H9 (cell line): ENCODE measurements around the gene DAD1. TPM values are rescaled to one million over a fixed set of nuclear protein-coding genes. Genes with fewer than 3 reads are reported as not detected.

Experiments used
- DNase-seq: peaks from one replicate; pipeline ENCODE4 v3.0.0-alpha.2; 2017
- H2AFZ ChIP-seq: one replicate; pipeline ENCODE4 v1.6.1; 2013; ENCODE audit warnings: mild to moderate bottlenecking, low read length, control low read depth, moderate library complexity
- H2AK5ac ChIP-seq: 2 replicates; pipeline ENCODE4 v1.6.1; 2013; ENCODE audit warnings: low read length, control low read depth, mixed read lengths; ENCODE audit not compliant: insufficient read length
- H2BK120ac ChIP-seq: one replicate; pipeline ENCODE4 v1.6.1; 2013; ENCODE audit warnings: low read depth, mild to moderate bottlenecking, low read length, control low read depth, inconsistent platforms; ENCODE audit not compliant: poor library complexity, severe bottlenecking
- H2BK12ac ChIP-seq: 2 replicates; pipeline ENCODE4 v1.6.1; 2013; ENCODE audit warnings: low read length, control low read depth, mixed read lengths, low read depth; ENCODE audit not compliant: insufficient read length
- H2BK15ac ChIP-seq: 2 replicates; pipeline ENCODE4 v1.6.1; 2013; ENCODE audit warnings: low read depth, low read length, control low read depth
- H2BK20ac ChIP-seq: one replicate; pipeline ENCODE4 v1.6.1; 2013; ENCODE audit warnings: low read depth, mild to moderate bottlenecking, low read length, control low read depth, inconsistent platforms; ENCODE audit not compliant: poor library complexity, severe bottlenecking
- H2BK5ac ChIP-seq: 2 replicates; pipeline ENCODE4 v1.6.1; 2013; ENCODE audit warnings: low read length, control low read depth, mixed read lengths; ENCODE audit not compliant: insufficient read length
- H3K14ac ChIP-seq: 2 replicates; pipeline ENCODE4 v1.6.1; 2013; ENCODE audit warnings: low read length, control low read depth; ENCODE audit not compliant: insufficient read depth
- H3K18ac ChIP-seq: 2 replicates; pipeline ENCODE4 v1.6.1; 2013; ENCODE audit warnings: low read depth, mild to moderate bottlenecking, mixed read lengths, low read length, control low read depth; ENCODE audit not compliant: insufficient read length
- H3K23ac ChIP-seq: 2 replicates; pipeline ENCODE4 v1.6.1; 2013; ENCODE audit warnings: low read length, control low read depth, mixed read lengths, low read depth; ENCODE audit not compliant: insufficient read length
- H3K23me2 ChIP-seq: 2 replicates; pipeline ENCODE4 v1.6.1; 2013; ENCODE audit warnings: low read depth, mild to moderate bottlenecking, mixed read lengths, low read length, control low read depth; ENCODE audit not compliant: insufficient read length, poor library complexity, severe bottlenecking
- H3K27ac ChIP-seq: 2 replicates; pipeline ENCODE4 v1.5.1; 2013; ENCODE audit warnings: low read length, control low read depth, mixed read lengths, low read depth; ENCODE audit not compliant: insufficient read length
- H3K27me3 ChIP-seq: 2 replicates; pipeline ENCODE4 v1.6.1; 2013; ENCODE audit warnings: low read length, control low read depth, inconsistent platforms; ENCODE audit not compliant: insufficient read depth
- H3K4ac ChIP-seq: 2 replicates; pipeline ENCODE4 v1.6.1; 2013; ENCODE audit warnings: low read depth, mild to moderate bottlenecking, control low read depth, inconsistent platforms, low read length, moderate library complexity
- H3K4me1 ChIP-seq: 2 replicates; pipeline ENCODE4 v1.6.1; 2013; ENCODE audit warnings: low read length, control low read depth, inconsistent platforms; ENCODE audit not compliant: insufficient read depth
- H3K4me2 ChIP-seq: 2 replicates; pipeline ENCODE4 v1.6.1; 2013; ENCODE audit warnings: low read length, control low read depth, mixed read lengths; ENCODE audit not compliant: insufficient read length, insufficient read depth
- H3K56ac ChIP-seq: 2 replicates; pipeline ENCODE4 v1.6.1; 2013; ENCODE audit warnings: low read depth, mild to moderate bottlenecking, mixed read lengths, low read length, control low read depth; ENCODE audit not compliant: insufficient read length
- H3K79me1 ChIP-seq: 2 replicates; pipeline ENCODE4 v1.6.1; 2013; ENCODE audit warnings: low read depth, mild to moderate bottlenecking, moderate library complexity, low read length, control low read depth, inconsistent platforms; ENCODE audit not compliant: insufficient read depth, poor library complexity, severe bottlenecking
- H3K79me2 ChIP-seq: 2 replicates; pipeline ENCODE4 v1.6.1; 2013; ENCODE audit warnings: low read length, control low read depth, inconsistent platforms; ENCODE audit not compliant: insufficient read depth
- H3K9ac ChIP-seq: 2 replicates; pipeline ENCODE4 v1.6.1; 2013; ENCODE audit warnings: low read length, control low read depth, mixed read lengths; ENCODE audit not compliant: insufficient read length; ENCODE audit errors: extremely low read depth
- H3K9me3 ChIP-seq: one replicate; pipeline ENCODE4 v1.6.1; 2013; ENCODE audit warnings: low read depth, low read length, inconsistent platforms; ENCODE audit not compliant: control insufficient read depth
- H3T11ph ChIP-seq: one replicate; pipeline ENCODE4 v1.6.1; 2013; ENCODE audit warnings: mild to moderate bottlenecking, low read length, control low read depth, inconsistent platforms
- H4K20me1 ChIP-seq: one replicate; pipeline ENCODE4 v1.6.1; 2013; ENCODE audit not compliant: control insufficient read depth, insufficient read length, insufficient read depth
- H4K5ac ChIP-seq: 2 replicates; pipeline ENCODE4 v1.6.1; 2013; ENCODE audit warnings: low read depth, mild to moderate bottlenecking, mixed read lengths, low read length, control low read depth; ENCODE audit not compliant: insufficient read length
- H4K8ac ChIP-seq: replicated peaks from 2 replicates; pipeline ENCODE4 v1.6.1; 2013; ENCODE audit warnings: low read length, control low read depth, mixed read lengths, low read depth; ENCODE audit not compliant: insufficient read length
- H4K91ac ChIP-seq: 2 replicates; pipeline ENCODE4 v1.6.1; 2013; ENCODE audit warnings: low read depth, mild to moderate bottlenecking, moderate library complexity, mixed read lengths, low read length, control low read depth; ENCODE audit not compliant: insufficient read length
- H3K27ac Mint-ChIP-seq, 3 experiments: 2 replicates in 2 of 3; 3 replicates in 1 of 3; pipeline ENCODE4 v1.8.0; 2020 to 2021; ENCODE audit warnings: mixed read lengths in 3 of 3, mild to moderate bottlenecking in 1 of 3, moderate library complexity in 1 of 3
- H3K27me3 Mint-ChIP-seq: 2 replicates; pipeline ENCODE4 v1.8.0; 2021; ENCODE audit warnings: low read depth, mild to moderate bottlenecking, moderate library complexity, mixed read lengths
- H3K36me3 Mint-ChIP-seq, 3 experiments: 2 replicates in 2 of 3; 3 replicates in 1 of 3; pipeline ENCODE4 v1.8.0; 2020 to 2021; ENCODE audit warnings: low read depth in 3 of 3, mixed read lengths in 3 of 3; ENCODE audit not compliant: insufficient read depth in 1 of 3
- H3K4me1 Mint-ChIP-seq, 2 experiments: 2 replicates each; pipeline ENCODE4 v1.8.0; 2020; ENCODE audit warnings: mixed read lengths in 2 of 2
- H3K4me3 Mint-ChIP-seq, 2 experiments: 2 replicates in 1 of 2; 3 replicates in 1 of 2; pipeline ENCODE4 v1.8.0; 2020 to 2021; ENCODE audit warnings: mild to moderate bottlenecking in 2 of 2, mixed read lengths in 2 of 2, moderate library complexity in 1 of 2
- H3K9me3 Mint-ChIP-seq, 2 experiments: 2 replicates in 1 of 2; 3 replicates in 1 of 2; pipeline ENCODE4 v1.8.0; 2020; ENCODE audit warnings: mild to moderate bottlenecking in 2 of 2, mixed read lengths in 2 of 2, moderate library complexity in 1 of 2
- CTCF ChIP-seq: fragments of 200-600 bp; sonication (generic); conservative IDR thresholded peaks from 3 replicates; pipeline ENCODE4 v1.8.0; 2021; ENCODE audit warnings: antibody characterized with exemption, mild to moderate bottlenecking
- WGBS: extraction: QIAGEN DNeasy Blood & Tissue Kit; methylation state at CpG from one replicate; pipeline ENCODE4 v1.1.7; 2013; ENCODE audit warnings: missing lambda C conversion rate, low lambda C conversion rate, mixed read lengths; ENCODE audit not compliant: insufficient read length; ENCODE audit errors: extremely low coverage; 5-methylcytosine and 5-hydroxymethylcytosine counted together
- total RNA-seq: library from RNA; stranded (reverse); gene quantifications from 2 replicates; pipeline ENCODE4 v1.2.1, GENCODE V29; 2021

DAD1 gene
- total RNA-seq, 1 experiment from 2014 or later: 127 TPM

- H4K5ac ChIP-seq: no peak overlapping the region
- H3K9ac ChIP-seq: no peak overlapping the region
- H3T11ph ChIP-seq: no peak overlapping the region
- no peaks in the 10 kb centered on the region for H3K27me3 ChIP-seq
- no peak overlapping the region for H4K91ac ChIP-seq
- H4K20me1 ChIP-seq: no peaks in the 10 kb centered on the region
- no CpG with 5 or more reads among the region's 11 CpGs for WGBS
- H3K79me1 ChIP-seq: no peaks in the 10 kb centered on the region
- H3K9me3 ChIP-seq: no peaks in the 10 kb centered on the region
- H3K27ac ChIP-seq: no peak overlapping the region
- no peak overlapping the region for H2AFZ ChIP-seq
- Mint-ChIP-seq H3K27ac (peak overlapping the region in 1 of 3 experiments; percentile 76; a peak in 1 of 7 replicates), H3K9me3 (no peaks in the 10 kb centered on the region; a peak in 1 of 5 replicates), H3K4me1 (peaks cover 48 to 55% of the 10 kb centered on the region in 2 experiments), H3K36me3 (no peaks in the 10 kb centered on the region), H3K4me3 (no peak overlapping the region; a peak in 1 of 5 replicates), H3K27me3 (peaks cover 6% of the 10 kb centered on the region)
- no peak overlapping the region for H2BK20ac ChIP-seq
- no peak overlapping the region for H2BK5ac ChIP-seq
- H2BK15ac ChIP-seq: no peak overlapping the region
- no peak overlapping the region for H2AK5ac ChIP-seq
- peak overlapping the region; percentile 37; the same call in 1 of the 2 replicates for H3K14ac ChIP-seq
- H3K4ac ChIP-seq: no peak overlapping the region
- no peak overlapping the region for H2BK120ac ChIP-seq
- no peak overlapping the region for H3K23ac ChIP-seq
- H3K56ac ChIP-seq: no peak overlapping the region
- no peaks in the 10 kb centered on the region for H3K79me2 ChIP-seq
- no peak overlapping the region for H3K4me2 ChIP-seq
- H4K8ac ChIP-seq: no peak overlapping the region
- no peak for DNase-seq
- TF ChIP-seq CTCF: no peak
- H3K4me1 ChIP-seq: peaks cover 12% of the 10 kb centered on the region; the same call in 1 of the 2 replicates
- no peak overlapping the region for H3K18ac ChIP-seq
- no peaks in the 10 kb centered on the region for H3K23me2 ChIP-seq
- no peak overlapping the region for H2BK12ac ChIP-seq
Measured at GRCh38 chr14:22549981-22550673, 38.9 kb downstream of the DAD1 start.
